Stimulated activated CD4-positive, alpha-beta T cell treated with anti-CD3 and anti-CD28 coated beads, Interleukin-4, amount 100 ng/mL, for 24 hours (primary cell): Measurements from ENCODE around the gene TACSTD2.
A peak's percentile ranks its signal among the peaks of the same experiment; 100 is the strongest.
"Not testable (repeated sequence)": the region's sequence is repeated elsewhere in the genome, so short reads cannot be mapped to it uniquely, and the experiment has no call there.

Experiments
- DNase-seq: peaks from one replicate; pipeline ENCODE4 v3.0.0-alpha.2; 2020

The TACSTD2 gene

DNA sequence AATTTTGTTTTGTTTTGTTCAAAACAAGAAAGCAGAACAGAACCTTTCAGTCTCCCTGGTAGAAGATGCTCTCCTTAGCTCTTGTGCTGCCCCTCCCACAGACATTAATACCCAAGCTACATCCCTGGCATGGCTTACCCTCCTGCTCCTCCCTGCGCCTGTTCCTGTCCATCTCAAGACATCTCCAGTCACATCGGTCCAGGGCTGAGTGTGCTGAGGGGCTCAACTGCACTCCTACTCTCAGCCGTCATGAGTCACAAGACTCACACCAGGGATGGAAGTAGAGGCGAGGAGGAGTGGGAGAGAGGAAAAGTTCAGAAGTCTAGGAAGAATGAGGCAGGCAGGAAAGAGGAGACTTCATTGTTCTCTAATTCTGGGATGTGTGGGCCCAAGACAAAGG, 9.2 kb upstream of the TACSTD2 start:
- DNase-seq, result no peak

DNA sequence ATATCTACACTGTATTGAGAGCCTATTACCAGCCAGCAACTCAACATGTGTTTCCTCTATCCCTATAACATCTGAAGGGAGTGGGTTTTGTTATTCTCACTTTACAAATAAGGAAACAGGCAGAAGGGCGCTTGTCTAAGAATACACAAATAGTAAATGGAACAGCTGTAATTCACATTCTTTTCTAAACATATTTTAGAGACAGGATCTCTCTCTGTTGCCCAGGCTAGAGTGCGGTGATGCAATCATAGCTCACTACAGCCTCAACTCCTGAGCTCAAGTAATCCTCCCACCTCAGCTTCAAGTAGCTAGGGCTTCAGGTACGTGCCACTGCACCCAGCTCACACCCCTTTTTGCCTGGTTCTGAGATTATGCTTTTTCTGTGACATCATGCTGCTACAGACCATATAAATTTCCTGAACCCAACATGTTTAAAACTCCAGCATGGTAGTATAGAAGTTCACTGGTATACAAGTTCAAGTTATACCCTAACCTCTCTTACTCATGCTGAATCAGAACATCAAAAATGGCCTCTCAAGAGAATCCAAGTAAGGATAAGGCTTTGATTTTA, 8.6 kb upstream of the TACSTD2 start:
- no peak for DNase-seq

DNA sequence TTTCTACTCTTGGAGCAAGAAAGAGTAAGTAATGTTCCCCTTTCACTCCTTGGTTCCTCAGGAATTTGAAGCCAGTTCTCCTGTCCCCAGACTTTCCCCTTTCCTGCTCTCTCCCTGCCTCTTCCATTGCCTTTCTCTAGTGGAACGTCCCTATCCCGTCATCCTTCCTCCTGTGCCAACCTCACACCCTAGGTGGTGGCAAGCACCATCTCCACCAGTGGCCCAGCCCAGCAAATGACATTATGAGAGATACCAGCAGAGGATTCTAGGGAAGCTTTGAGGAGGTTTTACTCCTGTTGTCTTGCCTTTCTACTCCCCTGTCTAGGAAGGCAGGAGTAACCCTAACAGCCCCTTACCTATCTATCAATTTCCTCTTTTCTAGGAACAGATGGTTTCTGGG, 8.1 kb upstream of the TACSTD2 start:
- DNase-seq, result no peak

DNA sequence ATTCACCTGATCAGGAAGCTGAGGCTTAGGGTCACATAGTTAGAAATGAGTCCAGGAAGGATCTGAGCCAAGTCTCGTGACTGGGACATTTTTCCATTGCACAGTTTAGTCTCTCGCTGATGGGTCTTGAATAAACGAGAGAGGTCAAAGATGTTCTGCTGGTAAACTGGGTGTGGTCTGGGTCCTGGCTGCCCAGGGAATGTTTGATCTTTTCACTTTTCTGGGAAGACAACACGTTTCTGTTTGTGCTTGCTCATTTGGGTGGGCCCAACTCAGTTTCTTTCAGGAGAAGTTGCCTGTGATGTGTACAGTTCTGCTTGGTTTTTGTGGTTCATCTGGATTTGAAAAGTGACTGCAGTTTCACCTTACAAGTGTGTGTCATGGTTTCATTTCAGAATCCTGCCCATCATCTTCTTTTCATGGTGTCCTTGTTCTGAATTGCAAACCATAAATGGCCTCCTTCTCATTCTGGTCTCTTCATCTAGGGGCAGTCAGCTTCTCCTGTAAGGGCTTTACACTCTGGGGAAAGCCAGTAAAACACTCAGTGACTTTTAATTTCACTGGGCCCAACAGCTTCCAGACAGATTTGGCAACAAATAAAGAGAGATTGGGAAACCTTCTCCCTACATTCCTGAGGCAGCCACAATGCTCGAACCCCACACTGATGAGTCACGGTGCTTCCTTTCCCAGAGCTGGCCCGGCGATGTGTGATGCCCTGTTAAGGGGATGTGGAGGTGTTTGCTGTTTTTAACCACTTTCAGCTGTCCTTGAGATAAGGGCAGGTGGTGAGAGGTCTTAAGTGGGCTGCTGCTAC, 7.2 kb upstream of the TACSTD2 start:
- no peak for DNase-seq

DNA sequence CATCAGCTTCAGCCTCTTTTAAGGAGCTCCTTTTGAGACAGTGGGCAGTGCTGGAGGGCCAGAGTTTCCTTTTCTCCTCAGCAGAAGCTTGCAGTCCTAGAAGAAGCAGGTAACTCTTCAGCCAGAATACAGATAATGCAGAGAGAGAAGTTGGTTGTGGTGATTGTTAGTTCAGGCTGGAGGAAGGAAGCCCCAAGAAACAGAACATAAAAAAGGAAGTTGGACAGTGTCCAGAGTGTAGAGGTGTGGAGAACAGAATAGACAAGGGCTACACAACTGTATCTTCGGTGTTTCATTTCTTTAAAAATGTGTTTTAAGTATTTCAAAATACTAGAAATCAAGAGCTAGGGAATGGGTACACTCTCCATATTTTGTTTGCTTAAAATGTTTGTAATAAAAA, 6.4 kb upstream of the TACSTD2 start:
- no peak for DNase-seq

DNA sequence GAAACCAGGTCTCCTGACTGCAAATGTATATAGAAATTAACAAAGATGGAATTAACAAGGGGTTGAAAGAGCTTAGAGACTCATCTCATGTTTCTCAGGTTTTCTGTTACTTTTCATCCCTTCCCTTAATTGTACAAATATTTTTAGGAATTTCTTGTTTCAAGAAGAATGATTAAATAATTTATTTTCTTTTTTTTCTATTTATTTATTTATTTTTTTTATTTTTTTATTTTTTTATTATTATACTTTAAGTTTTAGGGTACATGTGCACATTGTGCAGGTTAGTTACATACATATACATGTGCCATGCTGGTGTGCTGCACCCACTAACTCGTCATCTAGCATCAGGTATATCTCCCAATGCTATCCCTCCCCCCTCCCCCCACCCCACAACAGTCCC, 5.1 kb upstream of the TACSTD2 start:
- not testable (repeated sequence) for DNase-seq

DNA sequence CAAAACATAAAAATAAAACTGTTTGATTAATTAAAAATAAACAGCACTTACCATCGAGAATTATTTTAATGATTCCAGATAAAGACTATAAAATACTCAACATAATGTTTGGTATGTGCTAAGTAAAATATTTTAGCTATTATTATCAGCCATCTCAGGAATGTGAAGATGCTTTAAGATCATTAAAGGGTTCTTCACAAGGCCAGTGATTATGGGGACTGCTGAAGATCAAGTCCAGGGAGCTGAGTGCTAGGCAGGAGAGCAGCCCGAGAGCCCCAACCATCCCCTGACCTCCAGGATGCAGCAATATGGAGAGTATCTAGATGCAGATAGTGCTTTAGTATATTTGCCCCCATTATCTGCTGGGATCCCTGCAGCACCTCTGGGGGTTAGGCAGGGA, 4.6 kb upstream of the TACSTD2 start:
- DNase-seq, result no peak

DNA sequence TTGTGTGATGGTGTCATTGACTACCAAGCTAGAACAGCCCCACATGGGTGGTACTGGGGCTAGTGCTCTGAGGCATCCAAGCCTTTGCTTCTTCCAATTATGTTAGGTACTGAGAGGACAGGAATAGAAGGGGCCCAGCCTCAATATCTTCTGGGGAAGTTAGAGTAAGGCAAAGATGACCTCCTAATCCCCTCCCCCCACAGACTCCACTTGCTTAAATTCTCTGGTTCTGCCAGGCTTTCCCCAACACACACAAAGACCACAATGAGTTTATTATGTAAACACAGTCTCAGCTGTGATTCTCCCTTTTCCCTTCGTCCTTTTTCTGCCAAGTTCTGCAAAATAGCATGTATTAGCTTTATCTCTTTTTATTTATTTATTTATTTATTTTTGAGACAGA, 3.1 kb upstream of the TACSTD2 start:
- no peak for DNase-seq

DNA sequence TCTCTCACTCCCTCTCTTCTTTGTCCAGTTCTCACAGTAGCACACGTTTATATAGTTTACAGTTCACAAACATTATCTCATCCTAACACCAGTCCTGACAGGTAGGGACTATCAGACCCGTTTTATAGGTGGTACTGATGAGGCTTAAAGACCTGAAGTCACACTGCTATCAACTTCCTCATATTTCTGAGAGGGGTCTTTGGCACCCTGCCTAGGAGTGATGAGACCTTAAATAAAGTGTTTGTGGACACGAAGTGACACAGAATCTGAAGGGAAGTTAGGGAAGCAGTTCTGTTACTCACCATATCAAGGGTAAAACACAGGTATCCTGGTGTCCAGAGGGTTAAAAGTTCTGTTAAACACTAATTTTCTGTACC, 590 bp upstream of the TACSTD2 start:
- no peak for DNase-seq

DNA sequence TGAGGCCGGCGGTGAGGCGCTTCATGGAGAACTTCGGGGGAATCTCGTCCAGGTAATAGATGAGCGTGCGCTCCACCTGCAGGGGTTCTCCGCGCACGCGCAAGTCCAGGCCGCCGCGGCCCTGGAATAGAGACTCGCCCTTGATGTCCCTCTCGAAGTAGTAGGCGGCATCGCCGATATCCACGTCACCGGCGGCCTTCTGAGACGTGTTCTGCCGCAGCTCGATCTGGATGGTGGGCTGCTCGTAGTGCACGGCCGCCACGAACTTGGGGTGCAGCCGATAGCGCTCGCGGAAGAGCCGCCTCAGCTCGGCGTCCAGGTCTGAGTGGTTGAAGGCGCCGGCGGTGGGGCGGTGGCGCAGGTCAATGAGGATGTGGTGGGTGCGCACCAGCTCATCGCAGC, 726 bp downstream of the TACSTD2 start:
- no peak for DNase-seq

DNA sequence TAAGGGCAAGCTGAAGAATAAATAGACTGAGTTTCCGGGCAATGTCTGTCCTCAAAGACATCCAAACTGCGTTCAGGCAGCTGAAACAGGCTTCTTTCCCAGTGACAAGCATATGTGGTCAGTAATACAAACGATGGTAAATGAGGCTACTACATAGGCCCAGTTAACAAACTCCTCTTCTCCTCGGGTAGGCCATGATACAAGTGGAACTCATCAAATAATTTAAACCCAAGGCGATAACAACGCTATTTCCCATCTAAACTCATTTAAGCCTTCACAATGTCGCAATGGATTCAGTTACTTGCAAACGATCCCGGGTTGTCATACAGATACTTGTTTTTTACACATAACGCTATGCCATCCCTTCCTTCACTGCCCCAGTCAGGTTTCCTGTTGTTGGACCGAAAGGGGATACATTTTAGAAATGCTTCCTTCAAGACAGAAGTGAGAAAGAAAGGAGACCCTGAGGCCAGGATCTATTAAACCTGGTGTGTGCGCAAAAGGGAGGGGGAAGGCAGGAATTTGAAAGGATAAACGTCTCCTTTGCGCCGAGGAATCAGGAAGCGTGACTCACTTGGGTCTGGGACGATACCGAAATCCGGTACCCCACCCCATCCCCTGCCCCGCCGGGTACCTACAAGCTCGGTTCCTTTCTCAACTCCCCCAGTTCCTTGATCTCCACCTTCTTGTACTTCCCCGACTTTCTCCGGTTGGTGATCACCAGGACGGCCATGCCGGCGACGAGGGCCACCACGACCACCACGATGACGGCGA, 1.3 kb downstream of the TACSTD2 start:
- no peak for DNase-seq

DNA sequence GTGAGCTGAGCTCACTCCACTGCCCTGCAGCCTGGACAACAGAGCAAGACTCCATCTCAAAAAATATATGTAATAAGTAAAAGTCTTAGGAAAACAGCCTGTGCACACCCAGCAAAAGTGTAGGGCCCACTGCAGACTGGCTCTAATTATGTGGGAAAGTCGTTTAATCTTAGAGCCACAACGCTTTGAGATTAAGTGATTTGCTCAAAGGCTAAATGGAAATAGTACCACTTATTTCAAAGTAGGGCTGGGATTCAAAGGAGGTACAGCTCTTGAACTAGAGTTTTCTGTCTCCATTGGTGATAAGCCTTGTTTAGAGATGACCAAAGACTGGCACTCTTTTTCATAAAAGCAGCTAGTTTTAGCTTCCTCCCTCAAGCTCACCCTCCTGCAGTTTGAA, 2.2 kb downstream of the TACSTD2 start:
- DNase-seq, result no peak

DNA sequence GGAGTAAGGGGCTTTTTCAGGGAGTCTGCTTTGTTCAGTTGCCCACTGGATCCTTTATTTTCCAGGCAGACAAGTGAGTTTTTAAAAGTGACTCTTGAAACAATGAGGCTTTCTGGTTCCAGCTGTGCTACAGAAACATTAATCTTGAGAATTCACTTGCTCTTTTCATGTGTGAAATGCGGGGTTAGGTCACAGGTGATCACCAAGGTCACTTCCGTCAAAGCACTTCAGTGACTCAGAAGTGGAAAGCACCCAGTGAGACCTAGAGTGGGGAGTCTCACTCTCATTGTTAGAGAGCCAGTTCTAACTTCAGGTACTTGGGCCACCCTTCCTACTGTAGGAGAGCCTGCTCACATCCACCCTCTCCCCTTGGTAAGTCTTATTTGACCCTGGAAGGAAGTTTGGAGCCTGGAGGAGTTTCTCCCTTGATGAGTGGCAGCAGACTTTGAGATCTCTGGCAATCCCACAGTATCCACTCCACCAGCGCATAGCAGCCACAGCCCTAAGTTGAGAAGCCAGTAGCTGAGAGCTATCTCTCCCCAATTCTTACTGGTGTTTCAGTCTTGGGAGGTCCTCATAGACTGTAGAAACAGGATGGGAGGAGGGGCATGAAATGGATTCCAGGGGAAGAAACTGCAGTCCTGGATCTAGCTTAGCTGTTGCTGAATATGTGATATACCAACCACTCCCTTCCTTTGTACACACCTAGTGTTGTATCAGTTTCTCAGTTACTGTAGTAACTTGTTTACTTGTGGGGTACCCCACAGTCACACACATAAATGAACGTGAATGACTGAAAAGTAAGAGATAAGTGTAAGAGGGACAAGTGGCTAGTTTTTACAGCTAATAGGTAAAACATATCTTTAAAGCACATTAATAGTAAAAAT, 3.1 kb downstream of the TACSTD2 start:
- peak; percentile 58 for DNase-seq

DNA sequence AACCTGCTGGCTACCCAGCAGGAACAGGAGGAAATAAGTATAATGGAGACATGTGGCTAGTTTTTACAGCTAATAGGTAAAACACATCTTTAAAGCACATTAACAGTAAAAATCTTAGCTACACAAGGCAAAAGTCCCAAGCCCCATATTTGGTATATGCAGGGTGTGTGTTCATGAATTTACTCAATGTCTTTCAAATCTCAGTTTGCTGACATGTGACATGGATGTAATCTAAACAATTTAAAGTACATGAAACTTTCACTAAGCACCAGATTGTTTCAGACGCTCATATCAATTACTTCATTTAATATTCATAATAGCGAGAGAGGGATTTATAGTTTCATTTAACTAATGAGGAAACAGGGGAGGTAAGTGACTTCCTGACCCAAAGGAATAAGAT, 3.9 kb downstream of the TACSTD2 start:
- no peak for DNase-seq

DNA sequence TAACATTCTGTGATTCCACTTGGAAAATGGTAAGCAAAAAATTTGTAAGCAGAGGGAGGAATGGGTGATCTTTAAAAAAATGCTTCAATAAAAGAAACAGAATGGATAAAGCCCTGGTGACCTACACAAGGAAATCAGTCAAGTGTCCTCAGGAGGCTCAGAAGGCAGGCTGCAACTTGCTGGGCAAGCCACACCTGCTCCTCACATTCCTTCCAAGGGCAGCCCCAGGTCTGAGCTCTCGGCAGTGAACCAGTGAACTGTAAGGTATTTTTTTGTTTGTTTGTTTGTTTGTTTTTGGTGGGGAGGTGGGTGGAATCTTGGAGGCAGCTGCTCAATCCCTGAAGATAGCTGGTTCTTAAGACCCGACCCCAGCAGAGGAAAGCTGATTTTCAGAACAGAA, 4.4 kb downstream of the TACSTD2 start:
- no peak for DNase-seq

DNA sequence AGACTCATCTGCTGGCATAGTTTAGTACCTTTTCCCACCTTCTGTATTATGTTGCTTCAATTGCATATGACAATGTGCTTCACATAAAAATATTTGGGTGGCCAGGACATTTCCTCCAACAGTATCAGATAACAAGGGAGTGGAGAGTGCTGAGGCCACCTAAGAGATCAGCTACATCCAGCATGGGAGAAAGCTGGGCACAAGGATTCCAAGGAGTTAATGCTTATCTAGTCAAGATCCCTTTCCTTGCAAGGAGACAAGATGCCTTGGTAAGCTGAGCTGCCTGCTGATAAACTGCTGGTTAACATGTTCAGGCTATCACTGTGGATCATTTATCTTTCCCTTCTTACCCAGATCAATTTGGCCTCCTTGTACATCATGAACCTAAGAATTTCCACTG, 5.4 kb downstream of the TACSTD2 start:
- no peak for DNase-seq

DNA sequence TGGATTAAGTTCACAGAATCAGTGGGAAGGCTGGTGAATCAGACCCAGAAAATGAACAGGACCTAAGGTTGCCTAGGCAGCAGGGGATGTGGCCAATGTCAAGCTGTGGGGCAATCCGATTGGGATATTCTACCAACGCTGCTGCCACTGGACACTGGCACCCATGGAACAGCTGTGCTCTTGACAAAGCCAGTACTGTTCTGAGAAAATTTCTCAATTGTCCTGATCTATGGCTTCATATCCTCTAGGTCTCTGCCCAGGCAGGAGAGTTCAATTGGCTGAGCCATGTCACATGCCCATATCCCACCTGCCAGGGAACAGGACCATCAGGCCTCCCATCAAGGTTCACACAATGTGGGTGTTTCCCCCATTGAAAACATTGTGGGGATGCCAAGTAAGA, 6.2 kb downstream of the TACSTD2 start:
- no peak for DNase-seq

DNA sequence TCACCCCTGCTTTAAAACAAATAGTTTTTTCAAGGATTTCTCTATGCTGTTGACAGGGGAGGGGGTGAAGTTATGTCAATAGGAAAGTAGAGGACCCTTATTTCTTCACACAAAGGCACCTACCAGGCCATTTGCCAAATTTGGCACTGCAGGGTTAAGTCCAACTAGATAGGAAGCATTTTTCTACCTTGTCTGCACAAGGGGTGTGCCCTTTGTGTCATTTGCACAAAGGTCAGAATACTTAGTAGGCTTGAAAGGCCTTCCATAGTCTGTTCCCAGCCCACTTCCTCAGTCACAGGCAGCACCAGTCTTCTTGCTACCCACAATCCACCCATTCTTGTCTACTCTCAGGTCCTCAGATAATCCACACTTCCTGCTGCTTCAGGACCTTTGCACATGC, 7.0 kb downstream of the TACSTD2 start:
- DNase-seq, result no peak

DNA sequence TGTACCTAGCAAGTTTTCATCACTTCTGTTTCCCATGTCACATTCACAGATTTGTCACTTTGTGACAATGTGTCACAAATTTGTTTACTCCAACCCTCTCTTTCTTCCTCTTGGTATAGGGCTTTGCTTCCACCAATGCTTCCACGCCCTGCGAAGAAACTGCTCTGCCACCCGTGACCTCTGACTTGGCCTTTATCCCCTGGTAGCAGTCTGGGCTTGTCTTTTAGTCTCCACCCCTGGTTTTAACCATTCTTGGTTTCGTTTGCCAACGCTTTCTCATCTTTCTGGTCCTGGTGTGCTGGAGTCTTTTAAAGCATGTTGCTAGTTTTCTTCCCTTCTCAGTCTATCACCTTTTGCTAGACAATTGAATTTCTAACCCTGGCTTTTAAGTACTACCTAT, 8.1 kb downstream of the TACSTD2 start:
- no peak for DNase-seq

DNA sequence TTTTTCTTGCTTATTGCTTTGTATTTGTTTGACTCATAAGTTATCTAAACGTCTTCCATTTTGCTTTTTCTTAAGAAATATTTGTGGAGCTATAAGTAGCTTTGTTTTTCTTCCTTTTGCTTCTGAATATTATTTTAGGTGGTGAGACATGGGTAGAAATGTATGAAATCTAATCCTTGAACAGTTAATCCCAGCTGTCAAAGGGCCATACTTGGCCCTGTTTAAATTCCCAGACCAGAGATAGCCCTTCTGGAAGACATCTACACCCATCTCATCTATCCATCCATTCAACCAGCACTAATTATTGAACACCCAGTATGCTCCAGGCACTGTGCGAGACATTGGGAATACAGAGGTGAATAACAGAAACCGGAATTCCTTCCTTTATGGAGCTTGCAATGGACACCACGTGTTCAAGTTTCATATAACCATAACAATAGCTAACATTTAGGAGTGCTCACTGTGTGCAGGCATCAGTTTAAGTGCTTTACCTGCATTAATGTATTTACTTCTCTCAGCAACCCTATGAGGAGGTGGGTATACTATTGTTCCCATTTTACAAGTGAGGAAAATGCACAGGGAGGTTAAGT, 8.7 kb downstream of the TACSTD2 start:
- no peak for DNase-seq

DNA sequence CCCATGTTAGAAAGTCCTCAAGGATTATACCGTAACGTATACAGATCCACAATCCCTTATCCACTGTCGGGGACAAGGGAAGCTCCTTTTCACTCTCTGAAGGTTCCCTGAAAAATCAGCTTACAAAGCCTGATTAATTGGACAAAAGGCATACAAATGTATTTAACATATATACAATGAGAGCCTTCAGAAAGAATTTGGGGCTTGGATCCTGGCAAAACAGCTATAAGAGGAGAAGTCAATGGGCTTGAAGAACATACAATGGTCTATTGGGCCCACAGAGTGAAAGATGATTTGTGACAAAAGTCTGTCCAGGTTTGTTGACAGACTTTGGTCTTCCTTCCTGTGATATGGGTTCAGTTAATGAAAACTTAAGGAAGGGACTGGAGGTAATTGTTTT, 10.7 kb downstream of the TACSTD2 start:
- DNase-seq, result no peak

DNA sequence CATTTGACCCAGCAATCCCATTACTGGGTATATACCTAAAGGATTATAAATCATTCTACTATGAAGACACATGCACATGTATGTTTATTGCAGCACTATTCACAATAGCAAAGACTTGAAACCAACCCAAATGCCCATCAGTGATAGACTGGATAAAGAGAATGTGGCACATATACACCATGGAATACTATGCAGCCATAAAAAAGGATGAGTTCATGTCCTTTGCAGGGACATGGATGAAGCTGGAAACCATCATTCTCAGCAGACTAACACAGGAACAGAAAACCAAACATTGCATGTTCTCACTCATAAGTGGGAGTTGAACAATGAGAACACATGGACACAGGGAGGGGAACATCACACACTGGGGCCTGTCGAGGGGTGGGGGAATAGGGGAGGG, 13.3 kb downstream of the TACSTD2 start:
- DNase-seq, result not testable (repeated sequence)

DNA sequence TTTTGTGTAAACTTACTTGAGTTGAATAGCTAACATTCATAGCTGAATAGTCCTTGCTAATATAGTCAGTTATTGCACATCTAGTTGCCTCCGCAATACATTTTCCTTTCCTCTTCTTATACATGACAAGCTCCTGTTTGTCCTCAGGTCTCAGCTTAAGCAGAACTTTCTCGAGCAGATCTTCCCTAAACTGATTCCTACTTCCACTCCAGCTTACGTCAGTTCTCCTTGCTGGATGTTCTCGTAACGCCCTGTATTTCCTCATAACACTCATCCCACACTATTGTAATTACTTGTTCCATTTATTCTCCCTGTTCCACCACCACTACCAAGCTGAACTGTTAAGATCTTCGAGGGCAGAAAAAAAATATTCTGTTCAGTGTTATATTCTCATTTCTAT, 15.4 kb downstream of the TACSTD2 start:
- DNase-seq, result no peak
